Right renal pelvis (tissue), 4 donors: Measurements from ENCODE around the gene CDADC1. TPM values are rescaled to one million over a fixed set of nuclear protein-coding genes. Genes with fewer than 3 reads are reported as not detected.

Experiments
- DNase-seq, 4 donors: peaks; one replicate each; pipeline ENCODE4 v3.0.0-alpha.2; 2013; ENCODE audit warnings: low read depth in 4 of 4, low spot score in 3 of 4, missing footprints in 1 of 4
- polyA plus RNA-seq, 4 donors: library from polyadenylated mRNA; unstranded; fragments of 120-200 nt; gene quantifications; one replicate each; pipeline ENCODE4 v1.2.1, GENCODE V29; 2013; ENCODE audit not compliant: insufficient read length in 4 of 4

The CDADC1 gene
- 10 to 100 TPM; 13.0 to 18.9 (median 14.1) TPM for polyA plus RNA-seq

DNA sequence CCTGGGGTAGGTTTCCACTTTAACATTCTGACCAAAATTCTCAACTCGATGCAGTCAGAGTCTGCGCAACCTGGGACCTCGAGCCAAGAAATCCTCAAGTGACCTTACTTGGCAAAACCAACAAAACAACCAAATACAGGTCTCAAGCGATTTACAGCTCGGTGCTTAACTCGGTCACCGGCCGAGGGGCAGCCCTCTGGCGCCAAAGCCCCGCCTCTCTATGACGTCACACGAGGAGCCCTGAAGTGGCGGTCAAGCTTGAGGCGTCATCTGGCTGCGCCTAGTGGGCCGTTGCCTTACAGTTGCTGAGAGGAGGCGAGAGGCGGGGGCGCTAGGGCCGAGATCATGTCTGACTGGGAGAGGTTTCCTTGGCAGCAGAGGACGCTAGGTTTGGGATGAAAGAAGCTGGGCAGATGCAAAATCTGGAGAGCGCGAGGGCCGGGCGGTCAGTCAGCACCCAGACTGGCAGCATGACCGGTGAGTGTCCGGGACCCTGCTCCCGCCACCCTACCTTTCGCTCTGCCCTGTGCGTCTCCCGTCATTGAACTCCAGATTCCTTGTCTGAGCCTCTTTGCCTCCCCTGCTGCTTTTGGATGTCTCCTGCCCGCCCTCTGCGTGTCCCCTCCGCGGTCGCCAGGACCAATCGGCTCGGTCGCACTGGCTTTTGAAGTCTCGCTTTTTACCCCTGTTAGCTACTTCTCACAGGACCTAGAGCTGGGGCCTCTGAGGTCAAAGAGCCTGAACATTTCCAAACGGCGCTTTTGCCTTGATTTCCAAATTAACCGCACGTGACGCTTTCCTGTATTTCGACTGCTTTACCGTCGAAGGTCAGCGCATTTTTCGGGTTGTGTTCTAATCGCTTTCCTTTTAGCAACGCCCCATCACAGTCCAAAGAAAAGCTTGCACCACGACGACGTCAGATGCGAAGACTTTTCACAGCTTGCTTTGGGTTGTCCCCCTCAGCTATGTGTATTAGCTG, at the start of gene CDADC1:
CDADC1 (plus strand) TSS at position 283 of the 979 bp plus-strand sequence; CDS start at position 396, 113 bp downstream.
- DNase-seq, result peak; percentile 94 to 97 (median 96)

DNA sequence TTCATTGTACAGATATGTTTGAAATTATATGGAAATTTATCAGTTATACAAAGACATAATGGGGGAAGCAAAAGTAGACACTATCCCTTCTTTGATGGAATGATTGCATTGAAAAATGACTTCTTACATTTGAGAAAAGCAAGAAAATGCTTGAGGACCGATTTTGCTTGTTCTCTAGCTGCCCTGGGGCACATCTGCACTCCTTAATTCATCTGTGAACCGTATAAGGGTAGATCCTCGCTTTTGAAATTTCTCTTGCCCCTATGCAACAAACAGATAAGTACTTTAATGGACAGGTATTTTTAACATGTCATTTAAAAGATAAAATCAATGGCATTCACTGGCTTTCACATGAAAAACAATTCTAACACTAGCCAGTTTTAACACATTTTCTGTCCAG, 41.1 kb upstream of the CDADC1 start:
- no peak for DNase-seq

DNA sequence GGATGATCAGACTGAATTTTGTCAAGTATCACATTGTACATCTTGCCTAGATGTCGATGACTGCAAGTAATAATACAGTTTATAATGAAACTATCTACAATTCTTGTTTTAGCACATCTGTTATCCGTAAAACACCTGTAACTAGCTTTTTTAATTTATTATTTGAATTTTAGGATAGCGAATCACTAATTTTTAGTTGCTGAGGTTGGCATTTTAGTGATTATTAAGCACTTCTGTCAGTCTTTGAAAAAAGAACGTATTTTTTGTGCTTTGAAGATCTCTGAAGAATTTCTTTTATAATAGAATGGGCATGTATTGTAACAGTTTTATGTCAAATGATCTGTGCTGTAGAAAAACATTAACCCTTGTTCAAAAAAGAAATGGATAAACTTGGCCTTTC, 39.1 kb upstream of the CDADC1 start:
- DNase-seq, result no peak

DNA sequence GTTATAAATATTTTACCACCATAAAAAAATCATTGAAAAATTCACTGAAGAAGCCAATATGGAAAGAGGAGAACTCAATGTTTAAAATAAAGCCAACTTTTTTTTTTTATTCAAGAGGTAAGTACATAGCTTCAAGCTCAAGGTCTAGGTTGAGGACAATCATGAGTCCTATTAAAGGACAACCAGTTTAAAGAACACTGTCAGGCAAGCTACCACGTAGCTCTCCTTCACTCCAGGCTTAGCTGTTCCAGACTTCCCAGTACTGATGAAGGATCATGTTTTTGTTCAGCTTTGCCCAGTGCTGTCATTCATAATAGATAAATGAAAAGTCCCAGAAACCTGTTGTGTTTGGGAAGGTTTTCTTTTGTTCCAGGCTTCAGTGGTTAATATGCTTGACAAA, 37.6 kb upstream of the CDADC1 start:
- DNase-seq, result no peak

DNA sequence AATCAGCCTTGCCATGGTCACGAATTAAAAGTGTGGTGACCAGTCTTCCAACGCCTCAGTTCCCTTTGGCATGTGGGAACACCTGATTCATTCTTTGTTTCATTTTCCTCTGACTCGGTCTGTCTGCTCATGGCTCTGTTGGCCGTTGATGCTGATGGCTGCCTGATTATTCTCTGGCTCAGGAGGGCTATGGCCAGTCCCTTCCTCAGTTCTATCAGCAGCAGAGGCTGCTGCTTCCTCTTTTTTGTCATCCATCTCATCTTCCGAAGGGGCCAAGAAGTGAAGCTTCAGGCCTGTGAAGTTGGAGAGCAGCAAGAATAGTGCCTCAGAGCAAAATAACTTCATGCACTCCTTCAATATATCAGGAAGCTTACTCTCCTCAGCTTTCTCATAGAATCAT, 37.1 kb upstream of the CDADC1 start:
- DNase-seq, result no peak

DNA sequence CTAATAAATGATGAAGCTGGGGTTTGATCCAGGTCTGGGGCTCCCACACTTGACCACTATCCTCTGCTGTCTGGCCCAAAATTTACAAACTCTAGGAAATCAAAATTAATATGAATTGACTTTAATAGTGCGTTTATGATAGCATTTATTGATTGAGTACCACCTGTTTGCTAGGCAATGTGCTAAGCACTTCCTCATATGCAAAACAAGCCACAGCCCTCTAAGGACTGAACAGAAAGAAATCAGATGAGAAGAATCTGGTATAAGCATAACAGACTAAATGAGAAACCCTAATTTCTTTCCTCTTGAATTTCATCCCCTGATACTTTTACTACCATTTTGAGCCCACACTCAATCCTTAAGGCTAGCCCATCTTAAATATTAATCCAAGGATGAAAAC, 34.2 kb upstream of the CDADC1 start:
- no peak for DNase-seq

DNA sequence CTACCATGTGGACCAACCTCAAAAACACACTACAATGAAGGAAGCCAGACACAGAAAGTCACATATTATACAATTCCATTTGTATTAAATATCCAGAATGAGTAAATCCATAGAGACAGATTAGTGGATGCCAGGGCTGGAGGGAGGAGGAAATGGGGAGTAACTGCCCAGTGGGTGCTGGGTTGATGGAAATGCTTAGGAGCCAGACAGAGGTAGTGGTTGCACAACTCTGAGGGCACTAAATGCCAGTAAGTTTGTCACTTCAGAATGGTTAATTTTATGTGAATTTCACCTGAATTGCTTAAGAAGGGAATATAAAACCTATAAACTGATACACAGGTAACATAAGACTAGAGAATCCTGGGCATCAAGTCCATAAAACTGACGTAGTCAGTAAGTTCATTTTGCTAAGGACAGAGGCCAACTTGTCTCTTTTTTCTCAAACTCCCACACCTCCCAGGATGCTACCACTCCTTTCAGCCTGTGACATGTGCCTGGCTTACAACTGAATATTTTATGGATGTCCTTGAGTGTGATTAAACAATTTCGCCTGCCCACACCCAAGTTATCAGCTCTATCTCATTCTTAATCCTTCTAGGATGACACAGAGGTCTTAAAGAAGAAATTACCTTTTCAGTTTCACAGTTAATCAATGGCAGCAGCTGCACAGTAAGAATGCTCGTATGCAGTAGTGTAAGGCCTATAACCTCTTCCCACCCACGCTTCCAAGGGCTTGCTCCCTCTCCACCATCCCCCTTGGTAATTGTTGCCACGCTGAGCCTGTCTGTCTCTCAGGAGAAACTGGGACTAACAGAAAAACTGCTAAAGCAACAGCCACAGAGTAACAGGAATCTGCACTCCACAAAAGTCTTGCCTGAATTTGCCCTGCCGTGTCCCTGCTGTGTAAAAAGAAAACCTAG, 33.5 kb upstream of the CDADC1 start:
- no peak for DNase-seq

DNA sequence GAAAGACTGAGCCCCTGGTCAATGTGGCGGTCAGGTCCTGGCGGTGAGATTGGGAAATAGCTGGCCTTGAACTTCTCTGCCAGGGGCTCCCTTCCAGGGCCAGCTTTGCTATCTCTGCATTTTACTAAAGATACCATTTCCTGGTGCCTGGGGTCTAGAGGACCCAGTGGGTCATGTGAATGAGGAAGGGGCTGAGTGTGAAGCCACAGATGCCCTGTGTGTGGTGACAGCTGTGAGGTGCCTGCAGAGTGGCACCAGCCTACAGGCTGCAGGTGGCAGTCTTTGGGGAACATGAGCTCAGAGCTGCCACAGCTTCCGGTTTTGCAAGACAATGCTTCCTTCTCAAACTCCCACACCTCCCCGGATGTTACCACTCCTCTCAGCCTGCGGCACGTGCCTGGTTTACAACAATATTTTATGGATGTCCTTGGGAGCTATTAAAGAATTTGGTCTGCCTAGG, 32.8 kb upstream of the CDADC1 start:
- no peak for DNase-seq

DNA sequence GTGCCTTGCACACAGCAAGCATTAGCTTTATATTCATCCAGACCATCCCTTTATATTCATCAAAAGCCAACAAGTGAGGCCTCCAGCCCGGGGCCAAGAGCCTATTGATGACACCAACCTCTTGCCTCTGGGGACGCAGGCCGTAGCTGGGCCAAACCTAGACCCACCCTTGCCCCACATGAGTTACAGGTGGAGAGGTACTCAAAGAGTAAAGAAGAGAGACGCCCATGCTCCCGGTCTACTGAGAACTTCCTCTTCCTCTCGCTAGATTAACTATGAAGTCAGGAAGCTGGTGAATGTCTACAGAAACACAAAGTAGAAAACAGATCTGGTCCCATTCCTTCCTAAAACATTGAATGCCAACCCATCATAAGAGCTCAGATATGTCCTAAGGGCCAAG, 31.4 kb upstream of the CDADC1 start:
- DNase-seq, result no peak

DNA sequence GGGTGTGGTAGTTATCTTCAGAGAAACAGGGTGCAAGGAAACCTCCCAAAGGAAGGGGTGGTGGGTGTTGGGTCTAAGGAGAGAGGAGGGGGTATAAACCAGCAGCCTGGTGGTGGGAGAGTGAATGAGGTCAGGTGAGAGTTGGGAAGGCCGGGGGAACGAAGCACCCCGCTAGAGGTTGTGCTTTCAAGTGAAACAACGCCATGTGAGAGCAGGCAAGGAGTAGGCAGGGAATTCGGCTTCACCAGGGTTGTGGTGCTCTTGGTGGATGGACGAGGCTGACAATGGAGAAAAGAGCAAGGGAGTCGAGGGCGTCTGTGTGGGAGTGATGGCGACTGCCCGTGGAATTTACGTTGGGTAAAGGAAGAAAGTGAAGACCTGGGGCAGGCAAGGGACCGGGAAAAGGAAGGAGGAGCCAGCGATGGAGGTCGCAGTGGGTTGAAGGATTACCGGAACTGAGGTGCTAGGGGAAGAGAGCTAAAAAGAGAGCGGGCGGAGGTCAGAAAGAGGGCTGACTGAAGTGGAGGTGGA, 29.7 kb upstream of the CDADC1 start:
- DNase-seq, result no peak

DNA sequence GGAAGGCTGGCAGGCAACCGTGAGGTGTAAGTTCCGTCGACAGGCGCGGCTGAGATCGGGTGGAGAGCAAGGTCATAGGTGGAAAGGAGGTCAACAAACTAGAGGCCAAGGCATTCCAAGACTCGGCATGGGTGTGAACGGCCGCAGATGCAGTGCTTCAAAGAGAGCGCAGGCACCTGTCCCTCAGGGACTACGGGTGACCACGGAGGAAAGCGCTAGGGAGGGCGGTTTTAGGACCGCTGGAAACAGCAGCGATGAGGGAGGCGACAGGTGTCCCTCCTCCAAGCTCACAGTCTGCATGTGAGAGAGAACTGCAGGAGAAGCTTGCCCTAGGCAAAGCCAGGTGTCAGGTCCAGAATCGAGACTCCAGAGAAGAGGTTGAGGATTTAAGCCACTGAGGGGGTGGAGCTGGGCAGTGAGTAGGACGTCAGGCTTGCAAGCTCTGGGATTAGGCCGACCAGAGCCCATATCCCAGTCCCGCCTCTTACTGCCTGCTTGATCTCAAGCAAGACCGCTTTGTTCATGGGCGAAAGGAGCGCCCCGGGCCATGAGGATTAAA, 29.2 kb upstream of the CDADC1 start:
- no peak for DNase-seq

DNA sequence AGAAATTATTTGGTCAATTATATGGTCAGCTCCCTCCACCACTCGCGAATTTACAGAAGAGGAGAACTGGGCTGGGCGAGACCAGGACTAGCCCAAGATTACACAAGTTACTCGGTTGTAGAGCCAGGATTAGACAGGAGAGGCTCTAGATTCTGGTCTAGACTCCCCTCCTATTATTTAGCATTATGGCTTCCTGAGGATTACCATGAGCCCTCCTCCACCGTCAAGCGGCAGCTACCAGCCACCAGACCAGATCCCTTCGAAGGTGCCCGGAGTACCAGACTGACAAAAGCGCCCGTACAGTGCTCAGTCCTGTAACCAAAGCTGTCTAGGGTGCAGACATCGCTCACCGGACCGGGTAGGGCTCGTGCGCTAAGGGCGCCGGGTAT, 28.1 kb upstream of the CDADC1 start:
- peak in 1 of 4 donors; percentile 31 for DNase-seq

DNA sequence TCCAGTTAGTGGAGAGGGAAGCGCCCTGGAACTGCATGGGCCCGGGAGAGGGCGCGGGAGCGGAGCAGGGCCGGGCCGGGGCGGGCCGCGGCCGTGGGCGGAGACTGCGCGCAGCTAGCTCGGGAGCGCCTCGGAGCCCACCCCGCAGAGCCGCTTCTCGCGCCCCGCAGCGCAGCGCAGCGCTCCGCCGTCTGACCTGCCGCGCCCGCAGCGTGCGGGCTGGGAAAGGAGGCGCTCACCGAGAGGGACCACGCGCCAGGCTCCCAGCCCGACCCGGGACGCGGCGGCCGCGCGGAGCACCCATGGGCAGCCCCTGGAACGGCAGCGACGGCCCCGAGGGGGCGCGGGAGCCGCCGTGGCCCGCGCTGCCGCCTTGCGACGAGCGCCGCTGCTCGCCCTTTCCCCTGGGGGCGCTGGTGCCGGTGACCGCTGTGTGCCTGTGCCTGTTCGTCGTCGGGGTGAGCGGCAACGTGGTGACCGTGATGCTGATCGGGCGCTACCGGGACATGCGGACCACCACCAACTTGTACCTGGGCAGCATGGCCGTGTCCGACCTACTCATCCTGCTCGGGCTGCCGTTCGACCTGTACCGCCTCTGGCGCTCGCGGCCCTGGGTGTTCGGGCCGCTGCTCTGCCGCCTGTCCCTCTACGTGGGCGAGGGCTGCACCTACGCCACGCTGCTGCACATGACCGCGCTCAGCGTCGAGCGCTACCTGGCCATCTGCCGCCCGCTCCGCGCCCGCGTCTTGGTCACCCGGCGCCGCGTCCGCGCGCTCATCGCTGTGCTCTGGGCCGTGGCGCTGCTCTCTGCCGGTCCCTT, 27.5 kb upstream of the CDADC1 start, which contains the start of gene MLNR:
MLNR (plus strand) TSS at position 303 of the 820 bp plus-strand sequence; CDS start at position 303, 0 bp downstream.
- peak in 1 of 4 donors; percentile 23 for DNase-seq

DNA sequence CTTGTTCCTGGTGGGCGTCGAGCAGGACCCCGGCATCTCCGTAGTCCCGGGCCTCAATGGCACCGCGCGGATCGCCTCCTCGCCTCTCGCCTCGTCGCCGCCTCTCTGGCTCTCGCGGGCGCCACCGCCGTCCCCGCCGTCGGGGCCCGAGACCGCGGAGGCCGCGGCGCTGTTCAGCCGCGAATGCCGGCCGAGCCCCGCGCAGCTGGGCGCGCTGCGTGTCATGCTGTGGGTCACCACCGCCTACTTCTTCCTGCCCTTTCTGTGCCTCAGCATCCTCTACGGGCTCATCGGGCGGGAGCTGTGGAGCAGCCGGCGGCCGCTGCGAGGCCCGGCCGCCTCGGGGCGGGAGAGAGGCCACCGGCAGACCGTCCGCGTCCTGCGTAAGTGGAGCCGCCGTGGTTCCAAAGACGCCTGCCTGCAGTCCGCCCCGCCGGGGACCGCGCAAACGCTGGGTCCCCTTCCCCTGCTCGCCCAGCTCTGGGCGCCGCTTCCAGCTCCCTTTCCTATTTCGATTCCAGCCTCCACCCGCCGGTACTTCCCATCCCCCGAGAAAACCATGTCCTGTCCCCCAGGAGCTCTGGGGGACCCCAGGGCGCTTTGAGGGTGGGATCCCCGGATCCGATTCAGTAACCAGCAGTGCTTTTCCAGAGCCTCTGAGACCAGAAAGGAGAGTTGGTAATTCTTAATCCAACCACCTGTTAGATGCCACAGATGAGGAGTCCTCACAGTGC, 26.7 kb upstream of the CDADC1 start:
- DNase-seq, result peak in 1 of 4 donors; percentile 10

DNA sequence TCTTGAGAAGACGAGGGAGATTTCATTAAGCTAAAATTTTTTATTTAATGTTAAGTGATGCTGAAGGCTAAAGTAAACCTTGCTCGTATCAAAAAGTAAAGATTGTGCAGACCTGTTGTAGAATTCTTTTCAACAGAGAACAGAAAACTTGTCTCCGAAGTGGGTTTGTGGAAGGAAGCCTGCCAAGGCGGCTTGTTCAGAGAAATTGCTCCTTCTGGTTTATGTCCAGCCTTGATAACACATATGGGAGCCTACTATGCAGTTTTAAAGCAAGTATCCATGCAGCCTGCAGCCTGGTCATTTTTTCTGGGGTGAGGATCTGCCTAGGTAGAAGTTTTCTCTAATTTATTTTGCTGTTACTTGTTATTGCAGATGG, 26.1 kb upstream of the CDADC1 start:
- DNase-seq, result no peak

DNA sequence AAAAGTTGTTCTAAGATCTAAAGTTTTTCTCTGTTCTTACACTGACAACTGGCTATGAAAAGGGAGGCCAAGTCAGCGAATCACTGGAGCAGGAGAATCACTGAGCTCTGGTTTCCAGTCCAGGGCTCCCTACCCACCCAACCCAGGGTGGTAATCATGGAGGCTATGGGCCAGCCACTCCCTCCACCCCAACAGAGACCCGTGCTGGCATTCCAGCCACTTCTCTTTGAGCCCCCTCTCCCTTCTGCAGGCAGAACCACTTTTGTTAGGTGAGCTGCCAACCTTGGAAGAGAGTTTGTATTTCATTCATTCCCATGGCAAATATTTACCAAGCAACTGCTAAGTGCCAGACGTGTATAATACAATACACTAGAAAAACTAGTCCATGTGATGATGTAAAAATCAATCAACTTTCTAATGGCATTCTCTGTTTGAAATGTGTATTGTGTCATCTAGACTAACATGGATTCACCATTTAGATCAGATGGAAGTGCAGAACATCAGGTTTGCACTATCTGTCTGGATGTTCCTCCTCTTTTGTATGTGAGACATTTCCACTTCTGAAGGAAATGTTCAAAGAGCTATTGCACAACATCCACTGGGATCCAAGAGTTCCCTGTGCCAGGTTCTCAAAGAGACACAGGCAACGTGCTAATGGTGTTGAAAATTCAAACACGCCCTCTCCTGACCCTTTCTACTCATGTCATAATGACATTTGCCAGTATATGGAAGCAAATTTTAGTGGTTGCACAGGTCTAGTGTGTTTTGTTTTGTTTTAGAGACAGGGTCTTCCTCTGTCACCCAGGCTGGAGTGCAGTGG, 22.3 kb upstream of the CDADC1 start:
- no peak for DNase-seq

DNA sequence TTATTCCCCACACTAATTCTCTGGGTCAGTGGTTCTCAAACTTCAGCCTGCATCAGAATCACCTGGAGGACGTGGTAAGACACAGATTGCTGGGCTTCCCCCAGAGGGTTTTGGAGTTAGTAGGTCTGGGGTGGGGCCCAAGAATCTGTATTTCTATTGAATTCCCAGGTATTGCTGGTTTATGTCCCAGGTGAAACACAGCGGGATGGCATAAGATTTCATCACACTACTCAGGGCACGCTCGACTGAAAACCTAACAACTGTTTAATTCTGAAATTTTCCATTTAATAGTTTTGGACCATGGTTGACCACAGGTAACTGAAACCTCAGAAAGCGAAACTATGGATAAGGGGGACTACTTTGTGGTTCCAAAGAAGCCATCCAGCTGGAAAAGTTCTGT, 21.1 kb upstream of the CDADC1 start:
- DNase-seq, result no peak

DNA sequence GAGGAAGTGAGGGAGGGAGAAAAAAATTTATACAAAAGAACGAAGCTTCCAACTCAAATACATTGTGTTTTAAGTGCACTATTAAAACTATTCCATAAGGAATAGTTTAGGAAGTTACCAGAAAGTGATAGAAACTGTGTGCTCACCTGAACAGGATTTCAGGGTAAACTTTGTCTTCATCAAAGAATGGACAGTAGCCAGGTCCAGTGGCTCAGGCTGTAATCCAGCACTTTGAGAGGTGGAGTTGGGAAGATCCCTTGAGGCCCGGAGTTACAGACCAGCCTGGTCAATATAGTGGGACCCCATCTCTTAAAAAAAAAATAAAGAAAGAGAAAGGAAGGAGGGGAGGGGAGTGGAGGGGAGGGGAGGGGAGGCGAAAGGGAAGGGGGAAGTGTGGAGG, 13.0 kb upstream of the CDADC1 start:
- DNase-seq, result no peak
